Erythroblast (primary cell): Measurements from ENCODE around the gene D2HGDH.
A peak's percentile ranks its signal among the peaks of the same experiment; 100 is the strongest.
"Not testable (repeated sequence)": the region's sequence is repeated elsewhere in the genome, so short reads cannot be mapped to it uniquely, and the experiment has no call there.

Source experiments
- DNase-seq, 2 experiments: peaks; one replicate each; lab custom pipeline; 2025; lab: John Stamatoyannopoulos, UW
- GATA1 ChIP-seq: IDR thresholded peaks from 2 replicates; pipeline ENCODE4 v1.6.1; 2011; ENCODE audit warnings: low read depth, mild to moderate bottlenecking, control low read depth, low read length, moderate library complexity
- POLR2A ChIP-seq: IDR thresholded peaks from 2 replicates; pipeline ENCODE4 v1.6.1; 2011; ENCODE audit warnings: mild to moderate bottlenecking, low read length

Gene D2HGDH

DNA sequence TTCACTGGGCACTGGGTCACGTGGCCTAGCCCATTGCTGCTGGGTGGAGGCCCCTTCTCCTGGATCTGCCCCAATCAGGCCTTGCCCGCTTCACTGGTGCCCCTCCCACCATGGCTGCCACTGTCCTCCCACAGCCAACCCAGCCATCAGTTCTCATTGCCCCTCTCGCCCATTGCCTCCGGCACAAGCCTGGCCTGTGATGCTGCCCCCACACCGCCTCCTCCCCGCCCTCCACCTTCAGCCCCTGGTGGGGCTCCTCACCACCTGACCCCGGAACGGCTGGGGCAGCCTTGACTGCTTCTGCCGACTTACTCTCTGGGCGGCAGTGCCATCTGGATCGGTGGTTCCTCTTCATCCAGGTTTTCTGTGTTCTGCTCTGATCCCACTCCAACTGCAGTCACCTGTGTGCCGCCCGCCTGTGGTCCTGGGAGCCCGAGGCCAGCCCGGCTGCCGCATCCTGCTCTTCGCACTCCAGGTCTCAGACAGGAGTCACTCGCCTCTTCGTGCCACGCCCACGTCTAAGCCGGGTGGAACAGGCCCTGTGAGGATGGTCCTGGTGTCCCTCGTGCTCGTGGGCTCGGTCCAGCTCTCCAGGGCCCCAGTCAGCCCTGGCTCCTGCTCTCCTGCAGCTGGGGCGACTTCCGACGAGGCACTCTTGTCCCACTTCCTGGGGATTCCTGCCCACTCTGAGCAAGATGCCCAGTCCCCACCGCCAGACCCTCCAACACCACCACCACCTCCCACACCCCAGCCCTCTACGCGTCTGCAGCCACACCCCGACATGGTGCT, 14.2 kb downstream of the D2HGDH start:
- TF ChIP-seq GATA1 (no peak), POLR2A (no peak)
- DNase-seq: no peak

DNA sequence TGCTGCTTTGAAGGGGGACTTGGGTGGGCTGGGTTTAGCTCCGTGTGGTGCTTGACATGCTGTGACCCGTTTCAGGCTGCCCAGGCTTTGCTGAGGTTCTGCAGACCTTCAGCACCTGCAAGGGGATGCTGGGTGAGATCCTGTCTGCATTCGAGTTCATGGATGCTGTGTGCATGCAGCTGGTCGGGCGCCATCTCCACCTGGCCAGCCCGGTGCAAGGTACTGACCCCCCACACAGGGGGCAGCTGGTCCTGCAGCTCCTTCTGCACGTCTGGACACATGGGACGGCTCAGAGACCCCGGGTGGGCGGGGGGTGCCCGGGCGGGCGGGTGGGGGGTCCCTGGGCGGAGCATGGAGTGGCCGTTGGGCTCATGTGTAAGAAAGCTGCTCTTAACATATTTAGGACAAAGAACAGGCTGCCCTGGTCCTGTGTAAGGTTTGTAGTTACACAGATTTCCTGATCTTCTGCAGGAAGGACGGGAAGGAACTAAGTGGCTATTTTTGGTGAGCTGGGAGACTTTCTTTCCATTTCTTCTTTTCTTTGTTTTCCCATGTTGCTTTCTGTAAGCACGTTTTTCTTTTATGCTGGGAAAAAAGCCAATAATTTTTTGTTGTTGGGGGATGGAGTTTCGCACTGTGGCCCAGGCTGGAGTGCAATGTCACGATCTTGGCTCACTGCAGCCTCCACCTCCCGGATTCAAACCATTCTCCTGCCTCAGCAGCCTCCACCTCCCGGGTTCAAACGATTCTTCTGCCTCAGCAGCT, 15.8 kb downstream of the D2HGDH start:
- no peak for DNase-seq
- TF ChIP-seq GATA1 (no peak), POLR2A (no peak)

DNA sequence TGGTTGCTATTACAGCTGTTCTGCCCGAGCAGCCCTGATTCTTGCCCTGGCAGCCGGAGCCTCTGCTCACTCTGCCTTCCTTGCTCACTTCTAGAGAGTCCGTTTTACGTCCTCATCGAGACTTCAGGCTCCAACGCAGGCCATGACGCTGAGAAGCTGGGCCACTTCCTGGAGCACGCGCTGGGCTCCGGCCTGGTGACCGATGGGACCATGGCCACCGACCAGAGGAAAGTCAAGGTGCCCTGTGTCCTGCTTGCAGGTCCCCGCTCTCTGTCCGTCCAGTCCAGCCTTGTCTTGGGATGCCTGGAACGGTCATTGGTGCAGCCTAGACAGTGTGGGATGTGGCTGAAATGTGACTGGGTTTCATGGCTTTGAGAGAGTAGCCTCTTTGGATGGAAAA, 16.7 kb downstream of the D2HGDH start:
- no peak for TF ChIP-seq POLR2A
- TF ChIP-seq GATA1: no peak
- DNase-seq: no peak

DNA sequence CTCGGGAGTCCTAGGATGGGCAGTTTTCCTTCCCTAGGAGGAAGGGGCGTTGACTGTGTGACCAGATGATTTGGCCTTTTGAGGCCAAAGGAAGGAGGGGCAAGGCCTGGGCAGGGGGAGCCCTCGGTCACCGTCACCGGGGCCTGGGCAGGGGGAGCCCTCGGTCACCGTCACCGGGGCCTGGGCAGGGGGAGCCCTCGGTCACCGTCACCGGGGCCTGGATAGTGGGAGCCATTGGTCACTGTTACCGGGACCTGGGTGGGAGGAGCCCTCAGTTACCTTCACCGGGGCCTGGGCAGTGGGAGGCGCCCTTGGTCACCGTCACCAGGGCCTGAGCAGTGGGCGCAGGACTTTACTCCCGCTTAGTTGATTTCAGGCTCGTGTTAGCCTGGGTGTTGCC, 17.3 kb downstream of the D2HGDH start:
- DNase-seq: no peak
- TF ChIP-seq GATA1: no peak
- no peak for TF ChIP-seq POLR2A

DNA sequence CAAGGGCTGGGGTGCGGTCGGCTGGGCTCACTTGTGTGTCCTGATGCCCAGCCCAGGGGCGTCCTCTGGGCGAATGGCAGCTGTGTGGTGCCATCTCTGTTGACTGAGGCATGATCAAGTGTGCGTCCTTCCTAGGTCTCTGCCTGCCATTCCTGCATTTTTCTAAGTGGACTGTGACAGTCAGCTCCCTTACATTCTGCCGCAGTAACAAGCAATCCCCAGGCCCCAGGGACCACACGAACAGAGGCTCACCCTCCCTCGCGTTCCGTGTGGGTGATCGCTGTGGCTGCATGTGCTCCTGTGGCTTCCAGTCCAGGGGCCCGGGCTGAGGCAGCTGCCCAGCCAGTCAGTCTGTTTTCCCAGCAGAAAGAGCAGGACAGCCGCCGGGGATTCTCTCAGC, 17.8 kb downstream of the D2HGDH start:
- TF ChIP-seq GATA1: no peak
- DNase-seq: no peak

DNA sequence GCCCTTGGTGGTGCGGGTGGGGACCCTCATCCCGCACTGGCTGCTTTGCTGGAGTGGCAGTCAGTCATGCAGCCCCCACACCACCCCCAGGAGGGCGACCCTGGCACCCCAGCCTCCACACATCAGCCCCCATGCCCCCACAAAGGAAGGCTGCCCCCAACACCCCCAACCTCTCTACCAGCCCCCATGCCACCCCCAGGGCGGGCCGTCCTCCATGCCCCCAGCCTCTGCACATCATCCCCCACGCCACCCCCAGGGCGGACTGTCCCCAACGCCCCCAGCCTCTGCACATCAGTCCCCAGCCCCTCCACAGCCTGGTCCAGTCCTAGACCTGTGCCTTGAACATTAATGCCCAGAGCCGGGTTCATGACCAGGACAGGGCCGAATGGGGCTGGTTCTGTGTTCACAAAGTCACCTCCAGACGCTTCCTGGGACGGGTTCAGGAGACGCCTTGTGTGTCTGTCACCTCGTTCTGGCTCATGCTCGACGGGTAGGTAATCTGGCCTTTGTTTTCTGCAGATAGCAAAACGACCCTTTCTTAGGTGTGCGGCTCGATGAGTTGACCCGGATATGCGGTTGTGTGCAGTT, 18.4 kb downstream of the D2HGDH start:
- no peak for DNase-seq
- TF ChIP-seq POLR2A (no peak), GATA1 (no peak)

DNA sequence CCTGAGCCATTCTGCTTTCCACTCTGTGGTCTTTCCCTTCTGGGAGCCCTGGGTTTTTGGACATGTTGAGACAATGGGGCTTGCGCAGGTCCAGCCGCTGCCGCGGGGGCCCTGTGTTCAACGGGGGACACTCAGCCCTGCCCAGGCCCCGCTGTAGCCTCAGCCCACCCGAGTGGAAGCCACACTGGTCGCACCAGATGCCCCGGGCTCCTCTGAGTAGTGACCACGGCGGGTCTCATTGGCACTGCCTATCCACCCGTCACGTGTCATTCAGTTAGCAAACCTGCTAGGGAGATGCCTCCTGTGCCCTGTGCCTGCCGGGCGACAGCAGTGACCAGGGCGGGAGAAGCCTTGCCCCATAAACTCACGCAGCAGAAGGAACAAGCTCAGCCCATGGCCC, 19.1 kb downstream of the D2HGDH start:
- no peak for DNase-seq
- TF ChIP-seq POLR2A: no peak
- no peak for TF ChIP-seq GATA1

DNA sequence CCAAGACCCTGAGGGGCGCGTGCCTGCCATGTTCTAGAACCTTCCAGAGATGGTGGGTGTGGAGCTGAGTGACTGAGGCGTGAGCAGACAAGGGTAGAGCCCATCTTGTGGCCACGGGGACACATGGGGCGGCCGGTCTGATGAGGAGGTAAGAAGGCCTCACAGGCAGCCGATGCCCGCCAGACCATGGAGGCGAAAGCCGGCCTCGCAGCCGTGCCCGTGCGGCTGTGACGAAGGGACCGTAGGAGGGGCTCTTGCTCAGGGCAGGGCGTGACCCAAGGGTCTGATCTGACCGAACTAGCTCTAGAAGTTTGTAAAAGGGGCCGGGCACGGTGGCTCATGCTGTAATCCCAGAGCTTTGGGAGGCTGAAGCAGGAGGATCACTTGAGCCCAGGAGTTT, 19.6 kb downstream of the D2HGDH start:
- TF ChIP-seq GATA1 (no peak), POLR2A (no peak)
- no peak for DNase-seq

DNA sequence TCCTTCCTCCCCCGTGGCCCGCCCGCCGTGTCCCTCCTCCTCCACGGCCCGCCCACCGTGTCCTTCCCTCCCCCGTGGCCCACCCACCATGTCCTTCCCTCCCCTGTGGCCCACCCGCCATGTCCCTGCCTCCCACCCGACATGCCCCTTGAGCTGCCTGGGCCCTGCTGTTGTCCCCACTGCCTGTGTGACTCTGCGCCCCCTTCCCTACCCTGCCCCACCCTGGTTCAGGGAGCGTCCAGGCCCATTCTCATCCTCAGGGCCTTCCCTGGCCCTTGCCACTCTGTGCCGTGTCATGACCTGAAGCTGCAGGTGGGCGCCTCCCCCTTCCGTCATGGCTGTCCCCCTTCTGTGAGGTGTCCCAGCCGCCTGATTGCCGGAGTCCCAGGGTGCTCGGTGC, 20.7 kb downstream of the D2HGDH start:
- no peak for DNase-seq
- TF ChIP-seq POLR2A: no peak
- no peak for TF ChIP-seq GATA1

DNA sequence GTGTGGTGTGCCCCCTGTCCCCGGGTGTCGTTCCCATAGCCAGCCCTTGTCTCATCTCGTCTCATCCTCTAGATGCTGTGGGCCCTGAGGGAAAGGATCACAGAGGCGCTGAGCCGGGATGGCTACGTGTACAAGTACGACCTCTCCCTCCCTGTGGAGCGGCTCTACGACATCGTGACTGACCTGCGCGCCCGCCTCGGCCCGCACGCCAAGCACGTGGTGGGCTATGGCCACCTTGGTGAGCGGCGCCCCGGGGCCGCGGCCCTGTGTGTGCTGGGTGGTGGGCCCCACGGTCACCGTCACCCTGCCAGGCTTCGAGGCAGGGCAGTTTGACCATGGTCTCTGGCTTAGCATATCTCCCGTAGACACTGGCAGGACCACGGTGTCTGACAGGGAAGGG, 21.3 kb downstream of the D2HGDH start:
- DNase-seq: no peak
- no peak for TF ChIP-seq GATA1
- no peak for TF ChIP-seq POLR2A

DNA sequence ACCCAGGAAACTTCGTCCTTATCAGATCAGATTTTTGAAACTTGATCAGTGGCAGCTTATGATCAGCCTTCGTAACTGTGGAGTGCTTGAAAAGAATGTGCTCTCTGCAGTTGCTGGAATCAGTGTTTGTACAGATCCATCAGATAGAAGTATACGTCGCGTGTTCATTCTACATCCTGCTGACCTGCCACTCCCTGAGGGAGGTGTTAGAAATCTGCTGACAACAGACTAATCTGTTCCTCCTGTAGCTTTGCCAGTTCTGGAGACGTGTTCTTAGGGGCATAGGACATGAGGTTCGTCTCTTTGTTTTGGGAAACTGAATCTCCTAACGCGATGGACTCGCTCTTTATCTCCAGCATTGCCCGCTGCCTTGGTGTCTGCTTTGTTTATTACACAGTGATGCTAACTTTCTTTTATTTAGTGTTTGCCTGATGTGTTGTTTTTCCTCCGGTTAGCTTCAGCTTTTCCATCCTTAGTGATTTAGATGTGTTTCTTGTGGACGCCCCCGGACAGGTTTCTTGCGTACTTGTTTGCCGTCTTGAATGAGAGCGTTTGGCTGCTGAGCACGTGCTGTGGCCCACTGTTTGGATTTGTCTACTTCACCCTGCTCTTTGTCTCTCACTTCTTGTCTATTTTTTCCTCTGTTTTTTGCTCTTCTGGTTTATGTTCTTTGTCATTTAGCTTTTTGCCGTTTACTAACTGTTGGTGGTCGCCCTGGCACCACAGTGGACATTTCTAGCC, 24.8 kb downstream of the D2HGDH start:
- DNase-seq: no peak
- TF ChIP-seq GATA1 (no peak), POLR2A (no peak)

DNA sequence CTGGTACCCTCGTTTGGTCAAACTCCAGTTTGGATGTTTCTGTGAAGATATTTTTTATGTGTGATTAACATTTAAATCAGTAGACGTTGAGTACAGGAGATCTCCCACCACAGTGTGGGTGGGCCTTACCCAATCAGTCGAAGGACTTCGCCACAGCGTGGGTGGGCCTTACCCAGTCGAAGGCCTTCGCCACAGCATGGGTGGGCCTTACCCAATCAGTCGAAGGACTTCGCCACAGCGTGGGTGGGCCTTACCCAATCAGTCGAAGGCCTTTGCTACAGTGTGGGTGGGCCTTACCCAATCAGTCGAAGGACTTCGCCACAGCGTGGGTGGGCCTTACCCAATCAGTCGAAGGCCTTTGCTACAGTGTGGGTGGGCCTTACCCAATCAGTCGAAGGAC, 25.5 kb downstream of the D2HGDH start:
- DNase-seq: not testable (repeated sequence)

DNA sequence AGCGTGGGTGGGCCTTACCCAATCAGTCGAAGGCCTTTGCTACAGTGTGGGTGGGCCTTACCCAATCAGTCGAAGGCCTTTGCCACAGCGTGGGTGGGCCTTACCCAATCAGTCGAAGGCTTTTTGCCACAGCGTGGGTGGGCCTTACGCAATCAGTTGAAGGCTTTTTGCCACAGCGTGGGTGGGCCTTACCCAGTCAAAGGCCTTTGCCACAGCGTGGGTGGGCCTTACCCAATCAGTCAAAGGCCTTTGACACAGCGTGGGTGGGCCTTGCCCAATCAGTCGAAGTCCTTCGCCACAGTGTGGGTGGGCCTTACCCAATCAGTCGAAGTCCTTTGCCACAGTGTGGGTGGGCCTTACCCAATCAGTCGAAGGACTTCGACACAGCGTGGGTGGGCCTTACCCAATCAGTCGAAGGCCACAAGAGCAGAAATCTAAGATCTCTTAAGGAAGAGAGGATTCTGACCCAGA, 25.9 kb downstream of the D2HGDH start:
- peak; percentile 50 to 52 for DNase-seq
- no peak for TF ChIP-seq GATA1
- TF ChIP-seq POLR2A: no peak
